AG09309 (cell line): ENCODE results near the gene TMEM151B.

Source experiments
- DNase-seq: peaks from one replicate; pipeline ENCODE4 v3.0.0-alpha.2; 2010; ENCODE audit warnings: low read depth
- H3K4me3 ChIP-seq: 2 replicates; pipeline ENCODE4 v1.5.1; 2011; ENCODE audit warnings: mild to moderate bottlenecking, low read depth, low read length, moderate library complexity; ENCODE audit not compliant: control insufficient read depth
- TF ChIP-seq, protein P1 (sequence below): IDR thresholded peaks from 2 replicates; pipeline ENCODE4 v1.5.1; 2011; ENCODE audit warnings: mild to moderate bottlenecking, low read depth, low read length, inconsistent platforms; ENCODE audit not compliant: insufficient read depth, control insufficient read depth; ENCODE audit errors: missing control alignments

Gene TMEM151B

DNA sequence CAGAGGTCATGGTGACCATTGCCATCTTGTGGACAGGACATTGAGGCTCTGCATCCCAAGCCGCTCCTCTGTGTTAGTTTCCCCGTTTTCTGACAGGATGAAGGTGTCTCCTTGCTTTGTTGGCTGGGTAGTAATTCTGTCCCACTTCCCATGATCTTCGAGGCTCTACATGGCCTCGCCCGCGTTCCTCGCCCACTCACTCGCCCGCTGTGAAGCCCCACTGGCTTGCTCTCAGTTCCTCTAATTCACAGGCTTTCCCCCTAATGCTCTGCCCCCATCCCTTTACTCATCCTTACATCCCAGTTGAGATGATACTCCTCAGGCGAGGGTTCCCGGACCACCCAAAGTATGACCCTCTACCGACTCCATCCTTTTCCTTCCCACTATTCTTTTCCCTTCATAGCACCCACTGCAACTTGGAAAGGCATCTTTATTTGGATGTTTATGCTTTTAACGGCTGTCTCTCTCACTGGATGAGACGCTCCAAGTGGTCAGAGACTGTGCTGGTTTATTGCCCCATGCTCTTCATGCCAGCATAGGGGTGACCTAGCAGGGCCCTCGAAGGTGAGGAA, 12.4 kb upstream of the TMEM151B start:
- DNase-seq = no peak
- TF ChIP-seq, protein P1, sequence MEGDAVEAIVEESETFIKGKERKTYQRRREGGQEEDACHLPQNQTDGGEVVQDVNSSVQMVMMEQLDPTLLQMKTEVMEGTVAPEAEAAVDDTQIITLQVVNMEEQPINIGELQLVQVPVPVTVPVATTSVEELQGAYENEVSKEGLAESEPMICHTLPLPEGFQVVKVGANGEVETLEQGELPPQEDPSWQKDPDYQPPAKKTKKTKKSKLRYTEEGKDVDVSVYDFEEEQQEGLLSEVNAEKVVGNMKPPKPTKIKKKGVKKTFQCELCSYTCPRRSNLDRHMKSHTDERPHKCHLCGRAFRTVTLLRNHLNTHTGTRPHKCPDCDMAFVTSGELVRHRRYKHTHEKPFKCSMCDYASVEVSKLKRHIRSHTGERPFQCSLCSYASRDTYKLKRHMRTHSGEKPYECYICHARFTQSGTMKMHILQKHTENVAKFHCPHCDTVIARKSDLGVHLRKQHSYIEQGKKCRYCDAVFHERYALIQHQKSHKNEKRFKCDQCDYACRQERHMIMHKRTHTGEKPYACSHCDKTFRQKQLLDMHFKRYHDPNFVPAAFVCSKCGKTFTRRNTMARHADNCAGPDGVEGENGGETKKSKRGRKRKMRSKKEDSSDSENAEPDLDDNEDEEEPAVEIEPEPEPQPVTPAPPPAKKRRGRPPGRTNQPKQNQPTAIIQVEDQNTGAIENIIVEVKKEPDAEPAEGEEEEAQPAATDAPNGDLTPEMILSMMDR = no peak
- peak overlapping the region; percentile 89 for H3K4me3 ChIP-seq

DNA sequence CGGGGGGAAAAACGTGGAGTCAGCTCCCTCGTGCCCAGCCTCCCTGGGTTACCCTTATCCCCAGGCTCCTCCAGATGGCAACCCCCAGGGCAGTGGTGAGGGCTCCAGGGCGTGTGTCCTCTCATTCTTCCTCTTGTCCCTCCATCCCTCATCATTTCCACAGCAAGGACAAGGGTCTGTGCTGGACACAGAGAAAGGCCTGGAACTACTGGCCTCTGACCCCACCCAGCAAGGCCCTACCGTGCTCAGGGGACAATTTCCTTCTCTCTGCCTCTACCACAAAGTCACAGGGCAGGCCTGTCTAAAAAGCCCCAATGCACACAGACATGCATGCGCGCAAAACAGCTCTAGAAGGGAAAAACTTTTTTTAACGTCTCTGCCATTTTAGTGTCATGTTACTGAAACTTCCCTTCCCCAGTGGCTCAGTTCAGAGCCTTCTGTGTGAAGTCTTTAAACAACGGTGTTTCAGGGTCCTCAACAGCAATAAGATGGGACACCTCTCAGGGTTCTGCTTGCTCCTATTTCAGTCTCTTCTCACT, 11.9 kb upstream of the TMEM151B start:
- TF ChIP-seq, protein P1 = no peak
- H3K4me3 ChIP-seq = no peak overlapping the region
- no peak for DNase-seq

DNA sequence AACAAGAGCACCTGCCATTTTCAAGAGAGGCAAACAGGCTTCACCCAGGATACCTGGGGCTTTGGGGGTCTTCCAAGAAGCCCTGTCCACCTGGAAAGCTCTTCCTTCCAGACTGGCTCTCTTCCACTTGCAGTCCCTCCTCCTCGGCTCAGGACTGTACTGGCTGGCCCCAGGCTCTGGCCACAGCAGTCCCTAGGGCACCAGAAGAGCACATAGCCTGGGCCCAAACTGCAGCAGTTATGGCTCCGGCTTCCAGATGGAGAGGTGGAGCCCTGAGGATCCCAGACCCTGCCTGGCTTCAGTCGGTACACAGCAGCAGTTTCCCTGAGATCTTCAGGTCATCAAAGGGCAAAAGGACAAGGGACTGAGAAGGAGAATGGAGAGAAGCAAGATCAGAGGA, 11.3 kb upstream of the TMEM151B start:
- no peak for DNase-seq
- TF ChIP-seq, protein P1 = no peak
- no peak overlapping the region for H3K4me3 ChIP-seq

DNA sequence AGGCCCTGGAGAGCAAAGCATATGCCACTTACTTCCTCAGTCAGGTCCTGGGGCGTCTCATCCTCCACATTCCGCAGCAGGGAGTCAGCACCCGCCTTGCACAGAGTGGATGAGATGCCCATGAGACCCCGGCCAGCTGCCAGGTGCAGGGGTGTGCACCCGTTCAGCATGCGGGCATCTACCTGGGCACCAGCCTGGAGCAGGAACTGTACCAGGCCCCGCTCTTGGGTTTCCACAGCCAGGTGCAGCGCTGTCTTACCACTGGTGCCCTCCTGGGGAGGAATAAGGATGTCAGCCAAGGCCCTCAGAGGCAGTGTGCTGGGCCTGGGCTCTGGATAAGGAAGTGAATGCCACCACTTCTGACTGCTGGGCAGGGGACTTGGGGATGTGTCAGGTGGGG, 10.2 kb upstream of the TMEM151B start:
- no peak overlapping the region for H3K4me3 ChIP-seq
- TF ChIP-seq, protein P1 = no peak
- DNase-seq = no peak

DNA sequence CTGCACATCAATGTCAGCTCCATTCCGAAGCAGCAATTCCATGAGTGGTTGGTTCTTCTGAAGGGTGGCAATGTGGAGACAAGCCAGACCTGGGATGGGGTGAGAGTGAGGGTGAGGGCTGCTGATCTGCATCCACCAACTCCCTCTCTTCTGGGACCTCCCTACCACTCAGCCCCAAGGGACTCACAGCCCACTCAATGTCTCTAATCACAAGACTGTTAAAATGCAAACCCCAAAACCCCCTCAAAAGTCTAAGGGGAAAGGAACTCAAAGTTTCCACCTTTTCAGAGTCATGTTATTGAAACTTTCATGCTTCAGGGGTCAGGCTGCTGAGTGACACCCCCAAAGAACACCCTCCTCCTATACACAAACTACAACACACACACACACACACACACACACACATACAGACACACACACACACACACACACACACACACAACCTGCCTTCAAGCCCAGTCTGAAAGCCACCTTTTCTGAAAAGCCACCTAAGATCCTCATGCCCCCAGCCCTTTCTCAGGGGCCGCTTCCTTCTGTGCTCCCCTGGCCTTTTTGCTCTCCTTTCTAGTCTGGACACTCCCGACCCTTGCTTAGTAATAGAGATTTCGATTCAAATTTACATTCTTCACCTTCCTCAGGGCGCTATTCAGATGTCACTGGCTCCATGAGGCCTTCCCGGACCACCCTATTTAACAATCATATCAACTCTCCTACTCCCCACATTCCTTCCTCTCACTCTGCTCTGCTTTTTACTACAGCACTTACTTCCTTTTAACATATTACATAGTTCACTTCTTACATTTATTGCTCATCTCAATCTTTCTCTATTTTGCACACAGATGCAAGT, 9.6 kb upstream of the TMEM151B start:
- H3K4me3 ChIP-seq = no peak overlapping the region
- no peak for DNase-seq
- TF ChIP-seq, protein P1 = no peak

DNA sequence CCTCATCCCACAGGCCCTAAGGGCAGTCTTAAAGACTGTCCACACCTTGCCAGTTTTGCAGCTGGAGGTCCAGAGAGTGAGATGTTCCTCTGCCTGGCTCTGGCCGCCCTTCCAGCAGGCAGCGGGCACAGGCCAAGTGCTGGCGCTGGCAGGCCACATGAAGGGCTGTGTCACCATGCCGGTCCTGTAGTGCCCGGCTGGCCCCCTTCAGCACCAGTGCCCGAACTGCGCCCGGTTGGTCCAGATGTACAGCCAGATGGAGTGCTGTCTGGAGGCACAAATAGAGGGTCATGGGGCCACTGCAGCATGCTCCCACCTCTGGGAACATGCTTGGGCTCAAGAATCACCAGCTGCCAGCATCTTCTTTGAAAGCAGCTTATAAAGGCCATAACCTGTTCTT, 8.7 kb upstream of the TMEM151B start:
- TF ChIP-seq, protein P1 = no peak
- DNase-seq = no peak
- H3K4me3 ChIP-seq = no peak overlapping the region
